Immature natural killer cell (primary cell): Measurements from ENCODE around the gene AAMDC. TPM values are rescaled to one million over a fixed set of nuclear protein-coding genes. Genes with fewer than 3 reads are reported as not detected.
"Not testable (repeated sequence)": the region's sequence is repeated elsewhere in the genome, so short reads cannot be mapped to it uniquely, and the experiment has no call there.

ENCODE experiments used
- DNase-seq, 3 donors: peaks; one replicate each; pipeline ENCODE4 v3.0.0; 2022; ENCODE audit warnings: mixed read lengths in 1 of 3
- H3K27ac Mint-ChIP-seq, 6 donors: one replicate each; pipeline ENCODE4 v1.8.0; 2020; ENCODE audit warnings: mixed read lengths in 6 of 6, mild to moderate bottlenecking in 5 of 6, inconsistent platforms in 4 of 6, moderate library complexity in 3 of 6
- H3K27me3 Mint-ChIP-seq, 3 donors: one replicate each; pipeline ENCODE4 v1.8.0; 2020 to 2021; ENCODE audit warnings: low read depth in 3 of 3, mild to moderate bottlenecking in 3 of 3, mixed read lengths in 3 of 3, moderate library complexity in 3 of 3, inconsistent platforms in 1 of 3
- H3K36me3 Mint-ChIP-seq, 3 donors: one replicate each; pipeline ENCODE4 v1.8.0; 2020; ENCODE audit warnings: mixed read lengths in 3 of 3, inconsistent platforms in 2 of 3, mild to moderate bottlenecking in 2 of 3
- H3K4me1 Mint-ChIP-seq, 2 donors: one replicate each; pipeline ENCODE4 v1.8.0; 2020; ENCODE audit warnings: inconsistent platforms in 2 of 2, mild to moderate bottlenecking in 2 of 2, mixed read lengths in 2 of 2, moderate library complexity in 1 of 2
- H3K4me3 Mint-ChIP-seq, 5 donors: one replicate each; pipeline ENCODE4 v1.8.0; 2020; ENCODE audit warnings: mild to moderate bottlenecking in 5 of 5, mixed read lengths in 5 of 5, inconsistent platforms in 3 of 5, moderate library complexity in 3 of 5
- H3K9me3 Mint-ChIP-seq, 6 donors: one replicate each; pipeline ENCODE4 v1.8.0; 2020; ENCODE audit warnings: mild to moderate bottlenecking in 6 of 6, mixed read lengths in 6 of 6, inconsistent platforms in 4 of 6, moderate library complexity in 3 of 6
- polyA plus RNA-seq, 3 donors: library from polyadenylated mRNA; unstranded; fragments of 300-500 nt; fragmentation: Illumina TruSeq; gene quantifications; one replicate each; pipeline ENCODE4 v1.2.3, GENCODE V29; 2021

AAMDC gene
- polyA plus RNA-seq, 3 donors from 2014 or later = 14.8 to 23.7 (median 18.1) TPM

DNA sequence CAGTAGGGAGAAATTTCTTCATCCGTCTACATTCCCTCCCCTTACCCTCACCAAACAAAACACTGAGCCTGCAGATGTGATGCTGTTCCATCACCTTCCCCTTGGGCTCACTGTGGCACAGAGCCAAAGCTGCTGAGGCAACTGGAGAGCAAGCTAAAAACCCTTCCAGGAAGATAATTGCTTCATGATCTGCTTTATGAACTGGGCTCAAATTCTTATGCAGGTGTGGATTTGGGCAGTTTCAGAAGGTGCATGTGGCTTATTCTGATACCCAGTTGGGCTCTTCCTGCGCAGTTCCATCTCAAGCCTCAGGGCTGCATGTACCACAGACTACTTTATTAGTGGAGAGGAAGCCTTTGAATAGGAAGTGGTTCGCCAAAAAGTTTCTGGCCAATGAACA, 58.3 kb downstream of the AAMDC start:
- Mint-ChIP-seq H3K27ac (peak overlapping the region in 2 of 6 donors; percentile 32 to 49), H3K27me3 (no peaks in the 10 kb centered on the region), H3K4me3 (no peak overlapping the region), H3K36me3 (peaks cover 13 to 36% (median 21%) of the 10 kb centered on the region in 3 donors), H3K4me1 (peaks cover 0 to 12% of the 10 kb centered on the region in 2 donors), H3K9me3 (no peaks in the 10 kb centered on the region)
- no peak for DNase-seq

DNA sequence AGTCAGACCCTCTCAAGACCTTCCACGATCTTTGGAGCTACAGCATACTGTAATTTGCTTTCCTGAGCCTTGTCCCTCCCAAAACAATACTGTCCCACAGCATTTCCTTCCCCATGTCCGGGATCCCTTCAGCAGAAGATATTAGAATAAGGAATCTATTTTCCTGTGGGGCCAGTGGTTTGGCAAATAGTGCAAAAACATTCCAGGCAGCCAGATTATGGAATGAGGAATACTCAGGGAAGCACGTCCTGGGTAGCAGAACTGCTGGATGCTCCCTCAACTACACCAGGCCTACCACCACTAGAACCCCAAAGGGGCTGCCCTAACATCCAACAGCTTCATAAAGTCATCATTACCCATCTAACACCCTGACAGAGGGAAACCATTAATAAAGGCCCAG, 61.5 kb downstream of the AAMDC start:
- no peak for DNase-seq
- Mint-ChIP-seq H3K36me3 (peaks cover 4 to 24% (median 8%) of the 10 kb centered on the region in 3 donors), H3K4me3 (no peak overlapping the region), H3K4me1 (peaks cover 0 to 12% of the 10 kb centered on the region in 2 donors), H3K9me3 (no peaks in the 10 kb centered on the region), H3K27me3 (no peaks in the 10 kb centered on the region), H3K27ac (no peak overlapping the region)

DNA sequence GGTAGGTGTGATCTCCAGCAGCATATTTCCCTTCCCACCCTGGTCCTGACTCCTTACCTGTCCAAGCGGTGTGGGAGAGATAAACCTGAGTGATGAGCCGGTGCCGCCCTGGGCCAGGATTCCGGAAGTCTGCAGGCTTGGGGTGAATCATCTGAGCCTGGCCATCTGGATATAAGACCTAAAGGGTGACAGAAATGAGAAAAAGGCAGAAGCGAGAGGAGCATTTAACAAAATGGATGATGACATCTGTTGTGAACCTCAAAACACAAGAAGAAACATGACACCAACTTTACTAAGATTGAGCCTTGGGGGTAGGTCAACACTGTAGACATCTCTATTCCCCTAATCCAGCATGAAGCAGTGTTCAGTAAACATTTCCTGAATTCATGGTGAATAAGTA, 62.8 kb downstream of the AAMDC start:
- no peak overlapping the region for H3K4me3 Mint-ChIP-seq
- H3K36me3 Mint-ChIP-seq = peaks cover 8 to 32% (median 8%) of the 10 kb centered on the region in 3 donors
- no peaks in the 10 kb centered on the region for H3K9me3 Mint-ChIP-seq
- H3K27ac Mint-ChIP-seq = peak overlapping the region in 3 of 6 donors; percentile 5 to 65 (median 32)
- H3K27me3 Mint-ChIP-seq = no peaks in the 10 kb centered on the region
- no peak for DNase-seq
- peaks cover 0 to 12% of the 10 kb centered on the region in 2 donors for H3K4me1 Mint-ChIP-seq

DNA sequence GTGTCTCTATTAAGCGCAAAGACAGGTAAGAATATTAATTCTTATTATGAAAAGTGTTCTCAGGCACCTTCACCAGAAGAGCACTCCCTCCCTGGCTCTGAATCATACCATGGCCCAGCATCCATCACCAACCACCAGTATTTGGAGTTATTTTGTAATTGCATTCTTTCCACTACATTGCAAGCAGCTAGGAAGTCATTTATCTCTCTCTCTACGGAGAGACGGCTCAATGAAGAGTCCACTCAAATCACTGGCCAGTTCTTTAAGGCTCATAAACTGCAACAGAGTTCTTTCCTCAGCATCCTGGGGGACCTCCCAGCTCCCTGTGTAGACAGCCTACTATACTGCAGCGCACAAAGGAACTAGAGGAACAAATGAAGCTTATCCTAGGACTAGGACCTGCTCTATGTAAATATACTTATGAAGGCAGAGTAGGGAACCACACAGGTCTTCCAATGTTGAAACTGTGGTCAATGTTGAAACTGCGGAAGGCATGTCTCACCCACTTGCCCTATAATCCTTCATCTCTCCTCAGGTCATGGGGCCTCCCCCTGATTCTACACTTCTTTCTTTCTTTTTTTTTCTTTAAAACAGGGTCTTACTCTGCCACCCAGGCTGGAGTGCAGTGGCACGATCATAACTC, 63.4 kb downstream of the AAMDC start:
- H3K27me3 Mint-ChIP-seq = no peaks in the 10 kb centered on the region
- no peak for DNase-seq
- no peaks in the 10 kb centered on the region for H3K9me3 Mint-ChIP-seq
- peak overlapping the region in 2 of 6 donors; percentile 5 to 28 for H3K27ac Mint-ChIP-seq
- no peak overlapping the region for H3K4me3 Mint-ChIP-seq
- H3K36me3 Mint-ChIP-seq = peaks cover 6 to 37% (median 7%) of the 10 kb centered on the region in 3 donors
- peaks cover 0 to 8% of the 10 kb centered on the region in 2 donors for H3K4me1 Mint-ChIP-seq

DNA sequence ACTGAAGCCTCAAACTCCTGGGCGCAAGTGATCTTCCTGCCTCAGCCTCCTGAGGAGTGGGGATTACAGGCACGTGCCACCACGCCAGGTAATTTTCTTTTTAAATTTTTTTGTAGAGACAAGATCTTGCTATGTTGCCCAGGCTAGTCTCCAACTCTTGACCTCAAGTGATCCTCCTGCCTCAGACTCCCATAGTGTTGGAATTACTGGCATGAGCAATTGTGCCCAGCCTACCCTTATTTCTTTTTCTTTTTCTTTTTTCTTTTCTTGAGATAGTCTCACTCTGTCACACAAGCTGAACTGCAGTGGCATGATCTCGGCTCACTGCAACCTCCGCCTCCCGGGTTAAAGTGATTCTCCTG, 63.9 kb downstream of the AAMDC start:
- DNase-seq = no peak
- Mint-ChIP-seq H3K4me1 (peaks cover 0 to 4% of the 10 kb centered on the region in 2 donors), H3K27me3 (no peaks in the 10 kb centered on the region), H3K27ac (peak overlapping the region in 1 of 6 donors; percentile 12), H3K36me3 (peaks cover 4 to 41% (median 6%) of the 10 kb centered on the region in 3 donors), H3K9me3 (no peaks in the 10 kb centered on the region), H3K4me3 (no peak overlapping the region)

DNA sequence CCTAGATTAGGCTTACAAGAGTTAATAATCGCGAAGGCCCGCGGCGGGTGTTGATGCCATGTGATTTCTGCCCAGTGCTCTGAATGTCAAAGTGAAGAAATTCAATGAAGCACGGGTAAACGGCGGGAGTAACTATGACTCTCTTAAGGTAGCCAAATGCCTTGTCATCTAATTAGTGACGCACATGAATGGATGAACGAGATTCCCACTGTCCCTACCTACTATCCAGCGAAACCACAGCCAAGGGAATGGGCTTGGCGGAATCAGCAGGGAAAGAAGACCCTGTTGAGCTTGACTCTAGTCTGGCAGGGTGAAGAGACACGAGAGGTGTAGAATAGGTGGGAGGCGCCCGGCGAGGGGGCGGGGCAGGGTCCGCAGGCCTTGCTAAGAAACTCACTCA, 65.5 kb downstream of the AAMDC start:
- Mint-ChIP-seq H3K4me3 (no peak overlapping the region), H3K36me3 (peaks cover 14 to 57% (median 15%) of the 10 kb centered on the region in 3 donors), H3K4me1 (no peaks in the 10 kb centered on the region)

DNA sequence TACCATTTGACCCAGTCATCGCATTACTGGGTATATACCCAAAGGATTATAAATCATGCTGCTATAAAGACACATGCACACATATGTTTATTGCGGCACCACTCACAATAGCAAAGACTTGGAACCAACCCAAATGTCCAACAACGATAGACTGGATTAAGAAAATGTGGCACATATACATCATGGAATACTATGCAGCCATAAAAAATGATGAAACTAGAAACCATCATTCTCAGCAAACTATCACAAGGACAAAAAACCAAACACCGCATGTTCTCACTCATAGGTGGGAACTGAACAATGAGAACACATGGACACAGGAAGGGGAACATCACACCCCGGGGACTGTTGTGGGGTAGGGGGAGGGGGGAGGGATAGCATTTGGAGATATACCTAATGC, 68.1 kb downstream of the AAMDC start:
- DNase-seq, H3K4me3 Mint-ChIP-seq, H3K27me3 Mint-ChIP-seq, H3K4me1 Mint-ChIP-seq, H3K9me3 Mint-ChIP-seq, H3K27ac Mint-ChIP-seq: not testable (repeated sequence)
- peaks cover 18 to 51% (median 20%) of the 10 kb centered on the region in 3 donors for H3K36me3 Mint-ChIP-seq

More for the DNA sequence above, 65.5 kb downstream of the AAMDC start:
- peak in 1 of 3 donors; percentile 24 for DNase-seq
- Mint-ChIP-seq H3K9me3 (no peaks in the 10 kb centered on the region), H3K27ac (no peak overlapping the region), H3K27me3 (no peaks in the 10 kb centered on the region)

DNA sequence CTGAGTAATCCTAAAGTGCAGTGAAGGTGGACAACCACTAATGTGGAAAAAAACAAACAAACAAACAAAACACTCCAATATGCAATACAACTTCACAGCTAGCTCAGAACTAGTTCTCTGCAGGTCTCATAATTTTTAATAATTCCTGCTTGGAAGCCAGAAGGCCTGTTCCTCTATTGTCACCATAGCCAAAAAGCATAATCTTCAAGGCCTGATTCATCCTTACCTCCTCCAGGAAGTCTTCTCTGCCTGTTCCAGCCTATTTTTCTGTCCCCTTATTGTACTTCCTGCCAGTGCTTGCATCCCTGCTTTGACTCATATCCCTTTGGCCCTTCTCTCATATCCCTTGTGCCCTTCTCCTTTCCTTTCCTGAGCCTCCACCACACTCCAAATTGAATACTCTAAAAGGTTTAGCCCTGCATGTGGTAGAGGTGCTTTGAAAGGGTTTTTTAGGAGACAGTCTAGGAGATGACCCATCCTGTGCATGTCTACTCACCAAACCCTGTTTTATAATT, 69.2 kb downstream of the AAMDC start:
- H3K4me1 Mint-ChIP-seq, DNase-seq, H3K27me3 Mint-ChIP-seq, H3K4me3 Mint-ChIP-seq, H3K9me3 Mint-ChIP-seq: not testable (repeated sequence)
- Mint-ChIP-seq H3K27ac (peak overlapping the region in 1 of 6 donors; percentile 3), H3K36me3 (peaks cover 18 to 46% (median 21%) of the 10 kb centered on the region in 3 donors)

DNA sequence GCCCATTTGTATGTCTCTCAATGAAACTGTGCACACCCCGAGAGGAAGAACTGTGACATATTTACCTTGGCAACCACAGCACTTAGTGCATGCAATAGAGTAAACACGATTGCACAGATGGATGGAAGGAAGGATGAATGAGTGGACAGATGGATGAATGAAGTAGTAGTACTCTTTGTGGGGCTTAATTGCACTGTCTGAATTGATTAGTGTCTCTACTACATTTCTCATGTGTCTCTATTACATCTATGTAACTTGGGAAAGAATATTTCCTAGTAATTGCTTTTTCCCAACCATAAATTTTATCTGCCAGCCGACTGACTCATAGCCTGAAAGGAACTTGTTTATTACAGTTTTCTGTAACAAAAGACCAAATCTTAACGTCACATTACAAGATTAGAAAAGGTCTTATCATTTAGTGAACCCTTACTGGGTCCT, 69.7 kb downstream of the AAMDC start:
- not testable (repeated sequence) for DNase-seq, H3K4me1 Mint-ChIP-seq, H3K9me3 Mint-ChIP-seq, H3K27me3 Mint-ChIP-seq, H3K4me3 Mint-ChIP-seq
- Mint-ChIP-seq H3K36me3 (peaks cover 18 to 47% (median 21%) of the 10 kb centered on the region in 3 donors), H3K27ac (peak overlapping the region in 1 of 6 donors; percentile 3)

DNA sequence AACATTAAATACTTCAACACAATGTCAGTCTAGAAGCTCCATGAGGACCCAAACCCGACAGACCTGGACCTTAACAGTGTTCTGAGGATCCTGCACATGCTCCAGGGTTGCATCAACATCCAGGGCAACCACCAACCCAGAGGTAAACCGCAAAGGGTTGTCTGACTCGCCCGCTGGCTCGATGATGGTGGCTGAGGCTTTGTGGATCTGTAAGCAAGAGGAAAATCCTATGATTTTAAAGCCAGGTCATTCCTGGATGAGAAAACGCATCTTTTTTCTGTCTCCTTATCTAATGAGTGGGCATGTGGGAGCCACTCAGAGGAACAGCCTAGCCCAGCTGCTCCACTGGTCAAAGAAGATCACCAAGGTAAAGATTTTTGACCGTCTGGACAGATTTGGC, 70.3 kb downstream of the AAMDC start:
- Mint-ChIP-seq H3K27ac (peak overlapping the region in 1 of 6 donors; percentile 7), H3K36me3 (peaks cover 23 to 51% (median 25%) of the 10 kb centered on the region in 3 donors)
- H3K4me1 Mint-ChIP-seq, H3K4me3 Mint-ChIP-seq, H3K9me3 Mint-ChIP-seq, H3K27me3 Mint-ChIP-seq, DNase-seq: not testable (repeated sequence)

DNA sequence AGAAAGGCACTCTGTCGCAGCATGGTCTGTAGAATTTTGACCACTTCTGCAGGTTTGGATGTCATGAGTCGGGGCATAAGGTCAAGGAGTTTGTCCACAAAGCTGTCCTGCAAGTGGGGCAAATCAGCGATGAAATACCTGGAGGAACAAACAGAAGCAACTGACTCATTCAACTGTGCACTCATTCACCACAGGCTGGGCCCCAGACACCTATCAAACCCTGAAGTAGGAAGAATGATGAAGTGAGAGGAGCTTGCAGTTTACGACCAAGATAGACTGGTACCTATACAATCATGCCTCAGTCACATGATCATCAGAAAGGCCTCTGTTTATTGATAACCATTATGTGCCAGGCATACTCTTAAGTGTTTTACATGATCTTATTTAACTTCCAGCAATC, 70.8 kb downstream of the AAMDC start:
- H3K27me3 Mint-ChIP-seq, DNase-seq, H3K27ac Mint-ChIP-seq, H3K4me3 Mint-ChIP-seq, H3K9me3 Mint-ChIP-seq, H3K4me1 Mint-ChIP-seq: not testable (repeated sequence)
- H3K36me3 Mint-ChIP-seq = peaks cover 23 to 51% (median 27%) of the 10 kb centered on the region in 3 donors

DNA sequence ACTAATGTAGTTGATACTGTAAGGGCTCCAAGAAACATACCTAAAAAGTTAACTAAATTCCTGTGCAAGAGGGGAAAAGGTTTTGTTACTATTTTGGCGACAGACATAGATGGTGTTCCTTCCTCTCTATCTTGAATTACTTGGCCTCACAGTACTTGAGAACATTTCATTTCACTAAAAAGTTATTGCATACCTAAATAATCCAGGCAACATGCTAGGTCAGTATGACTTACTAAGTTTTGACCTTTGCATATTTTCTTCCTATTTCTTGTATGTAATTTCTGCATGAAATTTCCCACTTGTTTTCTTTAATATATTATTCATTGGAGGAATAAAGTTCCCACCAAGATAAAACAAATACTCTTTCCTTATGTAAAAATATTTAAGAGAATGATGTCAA, 74.0 kb downstream of the AAMDC start:
- not testable (repeated sequence) for H3K4me1 Mint-ChIP-seq, H3K27ac Mint-ChIP-seq, H3K9me3 Mint-ChIP-seq, H3K27me3 Mint-ChIP-seq, H3K4me3 Mint-ChIP-seq, DNase-seq
- peaks cover 17 to 32% (median 24%) of the 10 kb centered on the region in 3 donors for H3K36me3 Mint-ChIP-seq

DNA sequence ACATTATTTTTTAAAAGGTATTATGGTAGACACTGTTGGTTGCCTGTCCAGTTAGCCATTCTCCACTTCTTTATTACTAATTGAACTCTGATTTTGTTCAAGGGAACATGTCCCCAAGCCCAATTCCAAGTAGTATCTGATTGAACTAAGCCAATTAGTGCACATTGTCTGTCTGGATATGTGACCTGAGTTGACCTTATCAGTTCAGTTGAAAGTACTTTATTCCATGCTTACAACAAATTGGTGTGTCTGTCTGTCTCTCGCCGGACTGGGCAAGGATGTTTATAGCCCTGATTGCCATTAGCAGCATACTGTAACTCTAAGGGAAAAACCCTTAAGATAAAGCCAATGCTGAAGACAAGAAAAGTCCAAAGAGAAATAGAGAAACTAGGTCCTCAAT, 87.9 kb downstream of the AAMDC start:
- H3K27ac Mint-ChIP-seq = no peak overlapping the region
- H3K9me3 Mint-ChIP-seq = no peaks in the 10 kb centered on the region
- no peaks in the 10 kb centered on the region for H3K4me1 Mint-ChIP-seq
- H3K36me3 Mint-ChIP-seq = peaks cover 11 to 40% (median 20%) of the 10 kb centered on the region in 3 donors
- no peak overlapping the region for H3K4me3 Mint-ChIP-seq
- no peak for DNase-seq
- H3K27me3 Mint-ChIP-seq = peaks cover 0 to 2% (median 0%) of the 10 kb centered on the region in 3 donors

DNA sequence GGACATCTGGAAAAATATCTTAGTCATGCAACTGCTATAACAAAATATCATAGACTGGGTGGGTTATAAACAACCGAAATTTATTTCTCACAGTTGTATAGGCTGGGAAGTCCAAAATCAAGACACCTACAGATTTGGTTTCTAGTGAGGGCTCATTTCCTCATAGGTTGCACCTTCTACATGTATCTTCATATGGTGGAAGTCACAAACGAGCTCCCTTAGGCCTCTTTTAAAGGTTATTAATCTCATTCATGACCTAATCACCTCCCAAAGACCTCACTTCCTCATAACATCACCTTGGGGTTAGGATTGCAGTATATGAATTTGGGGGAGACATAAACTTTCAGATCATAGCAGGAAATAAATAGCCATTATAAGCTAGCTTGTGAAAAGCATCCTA, 88.3 kb downstream of the AAMDC start:
- no peak overlapping the region for H3K27ac Mint-ChIP-seq
- no peaks in the 10 kb centered on the region for H3K9me3 Mint-ChIP-seq
- DNase-seq = no peak
- H3K4me3 Mint-ChIP-seq = no peak overlapping the region
- peaks cover 11 to 40% (median 17%) of the 10 kb centered on the region in 3 donors for H3K36me3 Mint-ChIP-seq
- H3K27me3 Mint-ChIP-seq = peaks cover 0 to 2% (median 0%) of the 10 kb centered on the region in 3 donors
- H3K4me1 Mint-ChIP-seq = no peaks in the 10 kb centered on the region

DNA sequence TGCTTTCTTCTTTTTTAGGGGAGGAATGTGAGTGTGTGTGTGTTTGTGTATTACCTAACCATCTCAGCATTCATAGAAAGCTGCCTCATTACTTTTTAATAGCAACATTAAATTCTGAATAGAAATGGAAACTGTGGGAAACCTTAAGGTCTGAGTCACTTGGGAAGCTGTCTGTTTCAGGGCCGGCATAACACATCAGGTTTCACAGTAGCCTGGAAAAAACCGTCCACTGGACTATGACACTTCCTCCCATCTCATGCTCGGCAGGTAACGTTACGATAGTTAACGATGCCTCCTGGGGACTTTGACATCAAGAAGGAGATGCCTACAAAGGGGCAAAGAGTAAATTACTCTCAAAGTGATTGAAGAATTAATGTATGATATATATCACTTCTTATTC, 89.9 kb downstream of the AAMDC start:
- H3K4me1 Mint-ChIP-seq, H3K4me3 Mint-ChIP-seq, H3K9me3 Mint-ChIP-seq, H3K27me3 Mint-ChIP-seq, DNase-seq, H3K27ac Mint-ChIP-seq: not testable (repeated sequence)
- H3K36me3 Mint-ChIP-seq = peaks cover 7 to 40% (median 12%) of the 10 kb centered on the region in 3 donors
